ENCODE results near the gene SHD.
"Not testable (repeated sequence)": the region's sequence is repeated elsewhere in the genome, so short reads cannot be mapped to it uniquely, and the experiment has no call there.

Gene SHD, protein sequence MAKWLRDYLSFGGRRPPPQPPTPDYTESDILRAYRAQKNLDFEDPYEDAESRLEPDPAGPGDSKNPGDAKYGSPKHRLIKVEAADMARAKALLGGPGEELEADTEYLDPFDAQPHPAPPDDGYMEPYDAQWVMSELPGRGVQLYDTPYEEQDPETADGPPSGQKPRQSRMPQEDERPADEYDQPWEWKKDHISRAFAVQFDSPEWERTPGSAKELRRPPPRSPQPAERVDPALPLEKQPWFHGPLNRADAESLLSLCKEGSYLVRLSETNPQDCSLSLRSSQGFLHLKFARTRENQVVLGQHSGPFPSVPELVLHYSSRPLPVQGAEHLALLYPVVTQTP

DNA sequence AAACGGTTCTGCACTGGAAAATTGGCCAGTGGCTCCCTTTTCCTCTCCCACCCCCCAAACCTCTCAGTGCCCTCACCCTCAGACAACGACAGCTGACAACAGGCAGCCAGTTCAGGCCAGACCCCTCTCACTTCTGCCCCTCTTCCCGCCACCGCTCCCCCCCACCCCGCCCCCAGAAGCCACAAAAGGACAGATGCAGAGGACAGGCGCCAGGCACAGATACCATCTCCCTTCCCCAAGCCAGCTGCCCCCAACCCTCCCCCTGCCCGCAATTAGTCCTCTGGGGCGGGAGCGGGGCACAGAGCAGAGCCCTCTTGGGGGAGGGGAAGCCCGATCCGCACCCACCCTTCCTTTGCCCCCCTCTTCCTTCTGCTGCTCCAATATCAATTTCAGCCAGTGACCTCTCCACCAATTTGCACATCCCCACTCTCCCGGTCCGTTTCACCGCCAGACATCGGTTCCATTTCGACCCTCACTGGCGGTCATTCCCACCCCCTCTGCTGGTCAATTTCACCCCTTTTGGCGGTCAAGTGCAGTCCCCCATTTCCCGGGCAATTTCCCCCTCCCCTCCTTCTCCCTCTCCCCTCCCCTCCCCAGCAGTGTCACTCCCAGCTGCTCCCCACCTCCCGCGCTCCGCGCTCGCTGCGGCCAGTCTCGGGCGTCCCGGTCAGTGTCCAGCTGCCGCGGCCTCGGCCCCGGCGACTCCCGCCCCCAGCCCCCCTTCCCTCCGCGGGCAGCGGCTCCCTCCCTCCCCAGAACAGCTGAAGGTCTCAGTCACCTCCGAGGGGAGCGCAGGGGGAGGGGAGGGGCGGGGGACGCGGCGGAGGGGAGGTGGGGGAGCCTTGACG lies at the start of gene SHD:
SHD (plus strand) TSS at position 848 of the 848 bp plus-strand sequence. CDS start 798 bp downstream, outside the sequence.
- no peak for DNase-seq (ENCODE audit: low read depth, low spot score)

DNA sequence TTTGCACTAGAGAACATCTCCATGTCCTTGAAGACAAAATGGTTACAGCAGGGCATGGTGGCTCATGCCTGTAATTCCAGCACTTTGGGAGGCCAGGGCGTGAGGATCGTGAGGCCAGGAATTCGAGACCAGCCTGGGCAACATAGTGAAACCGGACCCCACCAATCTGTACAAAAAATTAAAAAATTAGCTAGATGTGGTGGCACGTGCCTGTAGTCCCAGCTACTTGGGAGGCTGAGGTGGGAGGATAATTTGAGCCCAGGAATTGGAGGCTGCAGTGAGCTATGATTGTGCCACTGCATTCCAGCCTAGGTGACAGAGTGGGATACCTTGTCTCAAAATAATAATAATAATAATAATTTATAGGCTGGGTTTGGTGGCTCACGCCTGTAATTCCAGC lies 48.8 kb upstream of the SHD start:
- not testable (repeated sequence) for DNase-seq (ENCODE audit: low read depth, low spot score)

DNA sequence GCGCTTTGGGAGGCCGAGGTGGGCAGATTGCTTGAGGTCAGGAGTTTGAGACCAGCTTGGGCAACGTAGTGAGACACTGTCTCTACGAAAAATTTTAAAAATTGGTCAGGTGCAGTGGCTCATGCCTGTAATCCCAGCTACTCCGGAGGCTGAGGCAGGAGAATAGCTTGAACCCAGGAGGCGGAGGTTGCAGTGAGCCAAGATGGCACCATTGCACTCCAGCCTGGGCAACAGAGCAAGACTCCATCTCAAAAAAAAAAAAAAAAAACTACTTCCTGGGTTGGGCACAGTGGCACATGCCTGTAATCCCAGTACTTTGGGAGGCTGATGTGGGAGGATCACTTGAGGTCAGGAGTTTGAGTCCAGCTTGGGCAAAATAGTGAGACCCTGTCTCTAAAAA lies 47.5 kb upstream of the SHD start:
- DNase-seq (ENCODE audit: low read depth, low spot score): not testable (repeated sequence)

DNA sequence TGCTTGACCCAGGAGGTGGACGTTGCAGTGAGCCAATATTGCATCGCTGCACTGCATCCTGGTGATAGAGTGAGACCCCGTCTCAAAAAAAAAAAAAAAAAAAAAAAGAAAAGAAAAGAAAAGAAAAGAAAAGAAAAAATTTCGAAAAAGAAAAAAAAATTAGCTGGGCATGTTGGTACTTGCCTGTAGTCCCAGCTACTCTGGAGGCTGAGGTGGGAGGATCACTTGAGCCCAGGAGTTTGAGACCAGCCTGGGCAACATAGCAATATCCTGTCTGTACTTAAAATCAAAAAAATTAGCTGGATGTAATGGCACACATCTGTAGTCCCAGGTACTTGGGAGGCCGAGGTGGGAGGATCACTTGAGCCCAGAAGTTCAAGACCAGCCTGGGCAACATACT lies 46.9 kb upstream of the SHD start:
- DNase-seq (ENCODE audit: low read depth, low spot score): not testable (repeated sequence)

- no peak for DNase-seq (ENCODE audit: low read depth, low spot score)
These were observed 46.3 kb upstream of the SHD start for GRCh38 chr19:4232614-4233281.

DNA sequence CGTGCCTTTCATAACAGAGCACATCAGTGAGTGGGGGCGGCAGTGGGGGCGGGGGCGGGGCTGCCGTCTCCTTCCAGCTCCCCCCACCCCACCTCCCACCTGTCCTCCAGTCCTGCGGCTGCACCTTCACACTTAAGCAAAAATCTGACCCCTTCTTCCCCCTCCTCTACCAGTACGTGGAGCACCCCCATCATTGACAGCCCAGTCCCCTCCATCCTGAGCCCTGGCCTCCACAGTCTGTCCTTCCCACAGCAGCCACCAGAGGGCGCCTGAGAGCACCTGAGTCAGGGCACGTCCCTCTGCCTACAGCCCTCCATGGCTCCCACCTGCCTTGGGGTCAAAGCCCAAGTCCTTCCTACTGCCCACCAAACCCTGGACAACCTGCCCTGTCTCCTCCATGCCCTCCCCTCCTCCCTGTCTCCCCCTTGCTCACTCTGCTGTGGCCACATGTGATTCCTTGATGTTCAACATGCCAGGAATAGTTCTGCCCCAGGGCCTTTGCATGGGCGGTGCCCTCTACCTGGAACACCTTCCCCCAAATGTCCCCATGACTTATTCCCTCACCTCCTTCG lies 45.7 kb upstream of the SHD start:
- no peak for DNase-seq (ENCODE audit: low read depth, low spot score)

DNA sequence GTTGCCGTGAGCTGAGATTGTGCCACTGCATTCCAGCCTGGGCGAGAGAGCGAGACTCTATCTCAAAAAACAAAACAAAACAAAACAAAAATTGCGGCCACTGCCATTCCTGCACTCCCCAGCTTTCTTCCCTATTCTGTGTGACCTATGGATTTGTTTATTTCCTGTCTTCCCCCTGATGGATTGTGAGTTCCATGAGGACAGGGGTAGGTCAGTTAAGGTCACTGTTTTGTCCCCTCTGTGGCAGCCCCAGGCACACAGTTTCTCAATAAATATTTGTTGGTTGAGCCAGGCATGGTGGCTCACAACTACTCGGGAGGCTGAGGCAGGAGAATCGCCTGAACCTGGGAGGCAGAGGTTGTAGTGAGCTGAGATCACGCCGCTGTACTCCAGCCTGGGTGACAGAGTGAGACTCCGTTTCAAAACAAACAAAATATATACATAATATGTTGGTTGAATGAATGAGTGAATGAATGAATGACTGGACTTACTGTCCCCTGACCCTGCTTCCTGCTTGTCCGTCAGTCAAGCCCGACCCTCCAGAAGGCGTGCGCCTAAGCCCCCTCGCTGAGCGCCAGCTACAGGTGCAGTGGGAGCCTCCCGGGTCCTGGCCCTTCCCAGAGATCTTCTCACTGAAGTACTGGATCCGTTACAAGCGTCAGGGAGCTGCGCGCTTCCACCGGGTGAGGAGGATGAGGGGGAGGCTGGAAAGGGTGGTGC lies 44.8 kb upstream of the SHD start:
- no peak for DNase-seq (ENCODE audit: low read depth, low spot score)

- no peak for DNase-seq (ENCODE audit: low read depth, low spot score)
These were observed 44.2 kb upstream of the SHD start for GRCh38 chr19:4234862-4235201.

DNA sequence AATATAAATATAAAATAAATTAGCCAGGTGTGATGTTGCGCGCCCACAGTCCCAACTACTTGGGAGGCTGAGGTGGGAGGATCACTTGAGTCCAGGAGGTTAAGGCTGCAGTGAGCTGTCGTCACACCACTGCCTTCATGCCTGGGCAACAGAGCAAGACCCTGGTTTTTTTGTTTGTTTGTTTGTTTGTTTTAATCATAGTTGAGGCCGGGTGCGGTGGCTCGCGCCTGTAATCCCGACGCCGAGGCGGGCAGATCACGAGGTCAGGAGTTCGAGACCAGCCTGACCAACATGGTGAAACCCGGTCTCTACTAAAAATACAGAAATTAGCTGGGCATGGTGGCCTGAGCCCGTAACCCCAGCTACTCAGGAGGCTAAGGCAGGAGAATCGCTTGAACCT lies 41.6 kb upstream of the SHD start:
- DNase-seq (ENCODE audit: low read depth, low spot score): not testable (repeated sequence)

DNA sequence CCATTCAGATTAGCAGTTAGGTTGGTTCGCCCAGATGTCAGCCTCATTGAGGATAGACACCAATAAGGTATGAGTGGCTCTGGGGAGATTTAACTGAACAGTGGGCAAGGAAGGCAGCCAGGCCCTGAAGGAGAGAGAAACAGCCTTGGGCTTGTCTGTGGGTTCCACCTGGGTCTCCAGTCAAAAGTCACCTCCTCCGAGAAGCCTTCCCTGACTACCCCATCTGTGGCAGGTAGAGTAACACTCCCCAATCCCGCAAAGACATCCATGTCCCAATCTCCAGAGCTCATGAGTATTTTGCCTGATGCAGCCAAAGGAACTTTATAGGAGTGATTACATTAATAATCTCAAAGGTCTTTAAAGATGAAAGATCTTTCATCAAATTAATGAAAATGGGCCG lies 40.2 kb upstream of the SHD start:
- DNase-seq (ENCODE audit: low read depth, low spot score): no peak

- no peak for DNase-seq (ENCODE audit: low read depth, low spot score)
These were observed 37.1 kb upstream of the SHD start for GRCh38 chr19:4241824-4242430.

GRCh38 chr19:4245938-4246337 lies 33.1 kb upstream of the SHD start:
- DNase-seq (ENCODE audit: low read depth, low spot score): not testable (repeated sequence)

GRCh38 chr19:4246767-4247593 lies 32.1 kb upstream of the SHD start, which contains the start of gene YJU2:
YJU2 (plus strand) TSS chr19:4247080; CDS start chr19:4247147, 67 bp downstream.
- DNase-seq (ENCODE audit: low read depth, low spot score): peak; percentile 93

GRCh38 chr19:4256563-4256962 lies 22.5 kb upstream of the SHD start:
- no peak for DNase-seq (ENCODE audit: low read depth, low spot score)

DNA sequence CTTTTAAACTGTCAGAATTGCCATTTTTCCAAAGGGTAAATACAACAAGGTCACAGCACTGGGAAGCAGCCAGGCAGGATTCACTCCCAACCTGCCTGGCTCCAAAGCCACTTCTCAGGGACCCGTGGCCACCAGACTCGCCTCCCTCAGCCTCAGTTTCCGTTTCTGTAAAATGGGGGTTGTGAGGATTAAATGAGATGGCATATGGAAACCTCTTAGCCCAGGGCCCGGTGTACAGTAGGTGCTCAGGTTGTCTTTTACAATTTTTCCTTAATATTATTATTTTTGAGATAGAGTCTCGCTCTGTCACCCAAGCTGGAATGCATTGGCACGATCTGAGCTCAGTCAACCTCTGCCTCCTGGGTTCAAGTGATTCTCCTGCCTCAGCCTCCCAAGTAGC lies 22.0 kb upstream of the SHD start:
- no peak for DNase-seq (ENCODE audit: low read depth, low spot score)

DNA sequence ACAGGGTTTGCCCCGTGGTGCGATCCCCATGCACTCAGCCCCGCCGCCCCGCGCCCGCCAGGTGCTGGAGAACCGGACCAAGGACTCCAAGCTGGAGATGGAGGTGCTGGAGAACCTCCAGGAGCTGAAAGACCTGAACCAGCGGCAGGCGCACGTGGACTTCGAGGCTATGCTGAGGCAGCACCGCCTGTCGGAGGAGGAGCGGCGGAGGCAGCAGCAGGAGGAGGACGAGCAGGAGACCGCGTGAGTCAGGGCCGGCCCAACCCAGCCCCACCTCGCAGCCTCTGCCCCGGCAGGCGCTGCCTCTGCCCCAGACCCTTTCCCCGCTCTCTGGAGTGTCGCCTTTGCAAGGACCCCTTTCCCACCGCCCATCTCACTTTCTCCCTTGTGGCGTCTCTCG lies 20.9 kb upstream of the SHD start:
- no peak for DNase-seq (ENCODE audit: low read depth, low spot score)

GRCh38 chr19:4260613-4261191 lies 18.4 kb upstream of the SHD start:
- no peak for DNase-seq (ENCODE audit: low read depth, low spot score)

GRCh38 chr19:4264812-4265211 lies 14.3 kb upstream of the SHD start:
- DNase-seq (ENCODE audit: low read depth, low spot score): no peak

DNA sequence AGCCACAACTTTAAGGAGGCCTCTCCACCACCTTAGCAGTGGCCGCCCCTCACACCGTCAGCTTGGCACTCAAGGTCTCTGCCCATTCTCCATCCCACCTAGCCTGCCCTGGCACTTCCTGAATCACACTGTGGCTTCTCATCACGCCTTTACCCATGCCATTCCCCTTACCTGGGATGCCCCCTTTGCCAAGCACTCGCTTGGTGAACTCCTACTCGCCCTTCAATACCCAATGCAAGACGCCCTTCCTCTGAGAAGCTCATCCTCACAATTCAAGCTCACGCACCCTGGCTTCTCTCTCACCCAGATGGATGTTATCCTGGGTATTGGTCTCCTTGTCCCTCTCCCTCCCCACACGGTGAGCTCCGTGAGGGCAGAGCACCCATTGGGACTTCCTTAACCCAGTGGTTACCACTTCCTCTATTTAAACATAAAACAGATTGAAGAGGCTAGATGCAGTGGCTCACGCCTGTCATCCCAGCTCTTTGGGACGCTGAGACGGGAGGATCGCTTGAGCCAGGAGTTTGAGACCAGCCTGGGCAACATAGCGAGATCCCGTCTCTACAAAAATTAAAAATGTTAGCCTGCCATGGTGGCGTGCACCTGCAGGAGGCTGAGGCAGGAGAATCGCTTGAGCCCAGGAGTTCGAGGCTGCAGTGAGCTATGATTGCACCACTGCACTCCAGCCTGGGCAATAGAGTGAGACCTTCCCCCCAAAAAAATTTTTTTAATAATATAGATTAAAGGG lies 12.6 kb upstream of the SHD start:
- no peak for DNase-seq (ENCODE audit: low read depth, low spot score)
